Measurements from ENCODE around the gene SRD5A1.

DNA sequence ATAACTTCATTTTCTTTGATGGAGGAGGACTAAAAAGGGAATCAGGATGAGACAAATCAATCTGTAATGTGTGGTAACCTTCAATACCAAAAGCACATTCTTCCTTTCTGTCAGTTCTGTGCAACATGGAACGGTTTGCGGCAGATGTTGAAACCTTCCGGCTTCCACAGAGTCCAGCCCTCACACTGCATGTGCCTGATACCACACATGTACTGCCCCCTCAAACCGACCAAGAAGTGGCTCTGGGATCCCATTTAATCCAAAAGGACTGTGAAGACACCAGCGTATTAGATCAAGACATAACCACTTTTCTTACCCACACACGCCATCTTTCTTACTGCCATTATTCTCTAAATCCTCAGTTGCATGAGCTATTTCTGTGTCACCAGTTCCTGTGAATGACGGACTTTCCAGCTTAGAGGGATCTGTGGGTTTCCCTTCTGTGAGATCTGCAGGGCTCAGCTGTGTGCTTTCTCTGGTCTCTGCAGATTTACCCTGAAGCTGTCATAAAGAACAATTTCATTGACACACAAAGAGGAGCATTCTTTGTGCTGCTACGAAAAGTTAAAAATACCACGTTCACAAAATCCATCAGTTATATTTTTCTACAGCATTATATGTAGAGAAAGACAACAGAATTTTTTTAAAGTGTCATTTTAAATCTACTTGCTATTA, 26.2 kb upstream of the SRD5A1 start:
- TF ChIP-seq, protein P1, sequence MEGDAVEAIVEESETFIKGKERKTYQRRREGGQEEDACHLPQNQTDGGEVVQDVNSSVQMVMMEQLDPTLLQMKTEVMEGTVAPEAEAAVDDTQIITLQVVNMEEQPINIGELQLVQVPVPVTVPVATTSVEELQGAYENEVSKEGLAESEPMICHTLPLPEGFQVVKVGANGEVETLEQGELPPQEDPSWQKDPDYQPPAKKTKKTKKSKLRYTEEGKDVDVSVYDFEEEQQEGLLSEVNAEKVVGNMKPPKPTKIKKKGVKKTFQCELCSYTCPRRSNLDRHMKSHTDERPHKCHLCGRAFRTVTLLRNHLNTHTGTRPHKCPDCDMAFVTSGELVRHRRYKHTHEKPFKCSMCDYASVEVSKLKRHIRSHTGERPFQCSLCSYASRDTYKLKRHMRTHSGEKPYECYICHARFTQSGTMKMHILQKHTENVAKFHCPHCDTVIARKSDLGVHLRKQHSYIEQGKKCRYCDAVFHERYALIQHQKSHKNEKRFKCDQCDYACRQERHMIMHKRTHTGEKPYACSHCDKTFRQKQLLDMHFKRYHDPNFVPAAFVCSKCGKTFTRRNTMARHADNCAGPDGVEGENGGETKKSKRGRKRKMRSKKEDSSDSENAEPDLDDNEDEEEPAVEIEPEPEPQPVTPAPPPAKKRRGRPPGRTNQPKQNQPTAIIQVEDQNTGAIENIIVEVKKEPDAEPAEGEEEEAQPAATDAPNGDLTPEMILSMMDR (conservative IDR thresholded peaks at IDR 0.05) = no peak
- TF ChIP-seq EZH2 (IDR thresholded peaks at IDR 0.05; ENCODE audit: low read depth) = no peak
